HG03139 (cell line): Measurements from ENCODE around the gene SLC25A18.

Experiments used
- ATAC-seq: cut with Tn5 transposase; IDR thresholded peaks from one replicate; pipeline ENCODE4 v1.9.1; 2021; ENCODE audit not compliant: unreplicated experiment

The SLC25A18 gene

GRCh38 chr22:17569971-17570511, 6.7 kb downstream of the SLC25A18 start:
- no peak for ATAC-seq

GRCh38 chr22:17570851-17571631, 7.7 kb downstream of the SLC25A18 start:
- ATAC-seq, result no peak

GRCh38 chr22:17575151-17575550, 11.9 kb downstream of the SLC25A18 start:
- no peak for ATAC-seq

GRCh38 chr22:17575681-17576080, 12.4 kb downstream of the SLC25A18 start:
- no peak for ATAC-seq

GRCh38 chr22:17576470-17576869, 13.2 kb downstream of the SLC25A18 start:
- ATAC-seq, result no peak

GRCh38 chr22:17578136-17578754, 14.9 kb downstream of the SLC25A18 start:
- ATAC-seq, result no peak

GRCh38 chr22:17579535-17579981, 16.3 kb downstream of the SLC25A18 start:
- no peak for ATAC-seq

GRCh38 chr22:17580441-17581031, 17.2 kb downstream of the SLC25A18 start:
- no peak for ATAC-seq

- no peak for ATAC-seq
Measured at GRCh38 chr22:17581056-17581455, 17.8 kb downstream of the SLC25A18 start.

GRCh38 chr22:17581631-17582030, 18.3 kb downstream of the SLC25A18 start:
- ATAC-seq, result no peak

- ATAC-seq, result no peak
Measured at GRCh38 chr22:17583151-17583550, 19.9 kb downstream of the SLC25A18 start.

- no peak for ATAC-seq
Measured at GRCh38 chr22:17586831-17587440, 23.6 kb downstream of the SLC25A18 start.

GRCh38 chr22:17587629-17588028, 24.3 kb downstream of the SLC25A18 start:
- ATAC-seq, result no peak

- no peak for ATAC-seq
Measured at GRCh38 chr22:17588606-17589005, 25.3 kb downstream of the SLC25A18 start.

- ATAC-seq, result no peak
Measured at GRCh38 chr22:17589810-17590375, 26.6 kb downstream of the SLC25A18 start.

GRCh38 chr22:17590586-17590985, 27.3 kb downstream of the SLC25A18 start:
- ATAC-seq, result no peak

GRCh38 chr22:17592201-17592600, 28.9 kb downstream of the SLC25A18 start:
- no peak for ATAC-seq

- no peak for ATAC-seq
Measured at GRCh38 chr22:17596226-17596625, 32.9 kb downstream of the SLC25A18 start.

GRCh38 chr22:17597217-17597616, 33.9 kb downstream of the SLC25A18 start:
- no peak for ATAC-seq

GRCh38 chr22:17598318-17598717, 35.0 kb downstream of the SLC25A18 start:
- no peak for ATAC-seq

GRCh38 chr22:17601031-17601430, 37.7 kb downstream of the SLC25A18 start:
- ATAC-seq, result no peak
